Loucy (cell line): ENCODE measurements around the gene UGT1A9.

Source experiments
- EZH2phosphoT487 ChIP-seq: fragments of 200-600 bp; IDR thresholded peaks from 2 replicates; pipeline ENCODE4 v1.6.1; 2018; ENCODE audit warnings: antibody characterized with exemption, mild to moderate bottlenecking, moderate library complexity, borderline replicate concordance
- TF ChIP-seq, protein P1 (sequence below): fragments of 200-600 bp; sonication (generic); conservative IDR thresholded peaks from 2 replicates; pipeline ENCODE4 v1.5.1; 2014; ENCODE audit warnings: mild to moderate bottlenecking, antibody characterized with exemption, low read length

GRCh38 chr2:233795735-233796171 lies 124.1 kb downstream of the UGT1A9 start:
- TF ChIP-seq, protein P1, sequence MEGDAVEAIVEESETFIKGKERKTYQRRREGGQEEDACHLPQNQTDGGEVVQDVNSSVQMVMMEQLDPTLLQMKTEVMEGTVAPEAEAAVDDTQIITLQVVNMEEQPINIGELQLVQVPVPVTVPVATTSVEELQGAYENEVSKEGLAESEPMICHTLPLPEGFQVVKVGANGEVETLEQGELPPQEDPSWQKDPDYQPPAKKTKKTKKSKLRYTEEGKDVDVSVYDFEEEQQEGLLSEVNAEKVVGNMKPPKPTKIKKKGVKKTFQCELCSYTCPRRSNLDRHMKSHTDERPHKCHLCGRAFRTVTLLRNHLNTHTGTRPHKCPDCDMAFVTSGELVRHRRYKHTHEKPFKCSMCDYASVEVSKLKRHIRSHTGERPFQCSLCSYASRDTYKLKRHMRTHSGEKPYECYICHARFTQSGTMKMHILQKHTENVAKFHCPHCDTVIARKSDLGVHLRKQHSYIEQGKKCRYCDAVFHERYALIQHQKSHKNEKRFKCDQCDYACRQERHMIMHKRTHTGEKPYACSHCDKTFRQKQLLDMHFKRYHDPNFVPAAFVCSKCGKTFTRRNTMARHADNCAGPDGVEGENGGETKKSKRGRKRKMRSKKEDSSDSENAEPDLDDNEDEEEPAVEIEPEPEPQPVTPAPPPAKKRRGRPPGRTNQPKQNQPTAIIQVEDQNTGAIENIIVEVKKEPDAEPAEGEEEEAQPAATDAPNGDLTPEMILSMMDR: no peak
- TF ChIP-seq EZH2phosphoT487: no peak
